ENCODE results near the gene NDFIP2. TPM values are rescaled to one million over a fixed set of nuclear protein-coding genes. Genes with fewer than 3 reads are reported as not detected.

NDFIP2 gene
- total RNA-seq, 2 experiments from 2014 or later, result 0.54 to 4.0 TPM

GRCh38 chr13:79492313-79492798, 11.4 kb downstream of the NDFIP2 start:
- H3K9me3 ChIP-seq (ENCODE audit: low read length), result no peaks in the 10 kb centered on the region
- CTCF ChIA-PET (ENCODE audit: unreplicated experiment), result no interaction called here
- BruUV-seq (replicated peaks), result no TSS peak
- no peak overlapping the region for H3K4me3 ChIP-seq (ENCODE audit: low read depth, low read length, poor library complexity, severe bottlenecking)
- POLR2A ChIA-PET, result interaction anchor here (0.6 kb wide), 1 partner anchor 348 kb away, joined by 5 read pairs; no protein-coding TSS in a partner anchor
- H3K36me3 ChIP-seq (ENCODE audit: insufficient read depth, low read length), result no peaks in the 10 kb centered on the region
- no peaks in the 10 kb centered on the region; the same call in 1 of the 2 replicates for H4K20me1 ChIP-seq (ENCODE audit: insufficient read depth, low read length)
- intact Hi-C loops (cut with micrococcal nuclease; ENCODE audit: unreplicated experiment), result no loop called here
- no peak for TF ChIP-seq CTCF (conservative IDR thresholded peaks at IDR 0.05; ENCODE audit: low read length)
- H3K9me2 ChIP-seq (ENCODE audit: insufficient read depth, low read length), result no peaks in the 10 kb centered on the region; the same call in 1 of the 2 replicates
- no peaks in the 10 kb centered on the region for H3K4me1 ChIP-seq (ENCODE audit: insufficient read depth, low read length, poor library complexity, severe bottlenecking)
- H2AFZ ChIP-seq (ENCODE audit: low read length), result no peak overlapping the region
- no peak overlapping the region for H3K4me2 ChIP-seq (ENCODE audit: low read length)
- H3K79me2 ChIP-seq (ENCODE audit: insufficient read depth, low read depth, low read length), result no peaks in the 10 kb centered on the region
- no peak for DNase-seq (ENCODE audit: low spot score)
- no peak overlapping the region for H3K27ac ChIP-seq (ENCODE audit: low read depth, low read length, poor library complexity, severe bottlenecking)

GRCh38 chr13:79492918-79493594, 12.1 kb downstream of the NDFIP2 start:
- Histone ChIP-seq H3K27ac (ENCODE audit: low read depth, low read length, poor library complexity, severe bottlenecking) (no peak overlapping the region), H3K4me2 (ENCODE audit: low read length) (no peak overlapping the region), H3K4me1 (ENCODE audit: insufficient read depth, low read length, poor library complexity, severe bottlenecking) (no peaks in the 10 kb centered on the region), H3K9me3 (ENCODE audit: low read length) (no peaks in the 10 kb centered on the region), H2AFZ (ENCODE audit: low read length) (no peak overlapping the region), H4K20me1 (ENCODE audit: insufficient read depth, low read length) (no peaks in the 10 kb centered on the region; the same call in 1 of the 2 replicates), H3K9me2 (ENCODE audit: insufficient read depth, low read length) (no peaks in the 10 kb centered on the region; the same call in 1 of the 2 replicates), H3K79me2 (ENCODE audit: insufficient read depth, low read depth, low read length) (no peaks in the 10 kb centered on the region), H3K4me3 (ENCODE audit: low read depth, low read length, poor library complexity, severe bottlenecking) (no peak overlapping the region), H3K36me3 (ENCODE audit: insufficient read depth, low read length) (no peaks in the 10 kb centered on the region)
- intact Hi-C loops (cut with micrococcal nuclease; ENCODE audit: unreplicated experiment), result no loop called here
- POLR2A ChIA-PET, result no interaction called here
- no TSS peak for BruUV-seq (replicated peaks)
- CTCF ChIA-PET (ENCODE audit: unreplicated experiment), result no interaction called here
- TF ChIP-seq CTCF (conservative IDR thresholded peaks at IDR 0.05; ENCODE audit: low read length) (no peak), EZH2phosphoT487 (IDR thresholded peaks at IDR 0.05; ENCODE audit: borderline replicate concordance, low read depth, low read length) (no peak)
- no peak for DNase-seq (ENCODE audit: low spot score)

GRCh38 chr13:79496188-79496587, 15.2 kb downstream of the NDFIP2 start:
- TF ChIP-seq CTCF (conservative IDR thresholded peaks at IDR 0.05; ENCODE audit: low read length), result no peak
- no peak for TF ChIP-seq EZH2phosphoT487 (IDR thresholded peaks at IDR 0.05; ENCODE audit: borderline replicate concordance, low read depth, low read length)
- Histone ChIP-seq H3K9me3 (ENCODE audit: low read length) (no peaks in the 10 kb centered on the region), H4K20me1 (ENCODE audit: insufficient read depth, low read length) (no peaks in the 10 kb centered on the region), H3K9me2 (ENCODE audit: insufficient read depth, low read length) (no peaks in the 10 kb centered on the region), H2AFZ (ENCODE audit: low read length) (no peak overlapping the region), H3K4me1 (ENCODE audit: insufficient read depth, low read length, poor library complexity, severe bottlenecking) (no peaks in the 10 kb centered on the region), H3K4me3 (ENCODE audit: low read depth, low read length, poor library complexity, severe bottlenecking) (no peak overlapping the region), H3K36me3 (ENCODE audit: insufficient read depth, low read length) (no peaks in the 10 kb centered on the region), H3K27ac (ENCODE audit: low read depth, low read length, poor library complexity, severe bottlenecking) (no peak overlapping the region), H3K4me2 (ENCODE audit: low read length) (no peak overlapping the region), H3K79me2 (ENCODE audit: insufficient read depth, low read depth, low read length) (no peaks in the 10 kb centered on the region)
- intact Hi-C loops (cut with micrococcal nuclease; ENCODE audit: unreplicated experiment), result no loop called here
- no peak for DNase-seq (ENCODE audit: low spot score)
- ChIA-PET CTCF (ENCODE audit: unreplicated experiment) (no interaction called here), POLR2A (no interaction called here)
- no TSS peak for BruUV-seq (replicated peaks)

Measured in OCI-LY7 (cell line).